Mesothelial cell of epicardium (in vitro differentiated cells): ENCODE results near the gene DGKQ. TPM values are rescaled to one million over a fixed set of nuclear protein-coding genes. Genes with fewer than 3 reads are reported as not detected.

Source experiments
- DNase-seq, 2 experiments: peaks; one replicate each; pipeline ENCODE4 v3.0.0; 2021; ENCODE audit warnings: low spot score in 2 of 2; ENCODE audit not compliant: unreplicated experiment in 2 of 2
- H3K27ac Mint-ChIP-seq: 2 replicates; pipeline ENCODE4 v1.8.0; 2021; ENCODE audit warnings: mixed read lengths
- H3K27me3 Mint-ChIP-seq: 2 replicates; pipeline ENCODE4 v1.8.0; 2021; ENCODE audit warnings: low read depth, mixed read lengths
- H3K36me3 Mint-ChIP-seq: 2 replicates; pipeline ENCODE4 v1.8.0; 2021; ENCODE audit warnings: mixed read lengths
- H3K4me1 Mint-ChIP-seq: 2 replicates; pipeline ENCODE4 v1.8.0; 2021; ENCODE audit warnings: mixed read lengths
- H3K4me3 Mint-ChIP-seq: 2 replicates; pipeline ENCODE4 v1.8.0; 2021; ENCODE audit warnings: mild to moderate bottlenecking, moderate library complexity, mixed read lengths
- H3K9me3 Mint-ChIP-seq: 2 replicates; pipeline ENCODE4 v1.8.0; 2021; ENCODE audit warnings: mixed read lengths
- total RNA-seq: library from RNA; stranded (reverse); gene quantifications from 3 replicates; pipeline ENCODE4 v1.2.1, GENCODE V29; 2021
- TF ChIP-seq, protein P1 (sequence below): fragments of 200-600 bp; sonication (generic); IDR thresholded peaks from one replicate; pipeline ENCODE4 v1.5.0; 2021; ENCODE audit warnings: antibody characterized with exemption; ENCODE audit not compliant: unreplicated experiment

DGKQ gene
- total RNA-seq, 1 donor from 2014 or later, result 15.6 TPM

DNA sequence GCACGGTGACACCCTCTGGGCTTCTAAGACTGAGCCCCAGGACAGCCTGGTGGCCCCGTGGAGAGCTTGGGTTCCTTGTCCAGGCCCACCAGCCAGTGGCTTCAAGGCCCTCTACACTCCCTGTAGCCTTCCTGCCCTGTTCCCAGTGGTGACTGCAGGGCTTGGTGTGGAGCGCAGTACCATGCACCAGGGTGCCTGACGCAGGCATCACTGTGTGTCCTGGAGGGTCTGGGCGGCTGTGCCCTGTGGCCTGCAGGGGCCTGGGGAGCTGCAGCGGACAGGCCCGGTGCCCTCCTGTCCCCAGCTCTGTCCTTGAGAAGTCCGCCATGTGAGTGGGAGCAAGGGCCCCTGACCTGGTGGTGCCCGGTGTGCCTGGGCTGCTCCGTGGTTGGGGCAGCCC is 42.4 kb upstream of the DGKQ start:
- H3K36me3 Mint-ChIP-seq, result no peaks in the 10 kb centered on the region
- H3K4me1 Mint-ChIP-seq, result peaks cover 11% of the 10 kb centered on the region

DNA sequence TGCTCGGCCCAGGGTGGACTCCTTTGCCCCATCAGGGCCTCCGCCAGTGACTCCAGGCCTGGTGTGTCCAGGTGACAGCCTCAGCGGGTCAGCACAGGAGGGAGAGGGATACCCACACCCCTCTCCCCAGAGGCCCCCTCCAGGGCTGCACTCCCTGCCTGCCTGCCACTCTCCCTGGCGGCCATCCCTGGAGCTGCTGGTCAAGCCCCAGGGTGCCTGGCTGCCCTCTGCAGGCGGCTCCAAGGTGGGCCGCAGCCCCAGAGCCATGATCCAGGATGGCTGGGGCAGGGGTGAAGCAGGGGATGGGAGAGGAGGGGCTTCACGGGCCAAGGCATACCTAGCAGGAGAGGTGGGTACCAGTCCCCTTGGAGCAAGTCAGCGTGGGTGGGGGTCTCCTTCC is 41.8 kb upstream of the DGKQ start:
- TF ChIP-seq, protein P1, sequence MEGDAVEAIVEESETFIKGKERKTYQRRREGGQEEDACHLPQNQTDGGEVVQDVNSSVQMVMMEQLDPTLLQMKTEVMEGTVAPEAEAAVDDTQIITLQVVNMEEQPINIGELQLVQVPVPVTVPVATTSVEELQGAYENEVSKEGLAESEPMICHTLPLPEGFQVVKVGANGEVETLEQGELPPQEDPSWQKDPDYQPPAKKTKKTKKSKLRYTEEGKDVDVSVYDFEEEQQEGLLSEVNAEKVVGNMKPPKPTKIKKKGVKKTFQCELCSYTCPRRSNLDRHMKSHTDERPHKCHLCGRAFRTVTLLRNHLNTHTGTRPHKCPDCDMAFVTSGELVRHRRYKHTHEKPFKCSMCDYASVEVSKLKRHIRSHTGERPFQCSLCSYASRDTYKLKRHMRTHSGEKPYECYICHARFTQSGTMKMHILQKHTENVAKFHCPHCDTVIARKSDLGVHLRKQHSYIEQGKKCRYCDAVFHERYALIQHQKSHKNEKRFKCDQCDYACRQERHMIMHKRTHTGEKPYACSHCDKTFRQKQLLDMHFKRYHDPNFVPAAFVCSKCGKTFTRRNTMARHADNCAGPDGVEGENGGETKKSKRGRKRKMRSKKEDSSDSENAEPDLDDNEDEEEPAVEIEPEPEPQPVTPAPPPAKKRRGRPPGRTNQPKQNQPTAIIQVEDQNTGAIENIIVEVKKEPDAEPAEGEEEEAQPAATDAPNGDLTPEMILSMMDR, result no peak
- Mint-ChIP-seq H3K4me1 (peaks cover 16% of the 10 kb centered on the region), H3K27me3 (peaks cover 5% of the 10 kb centered on the region), H3K27ac (no peak overlapping the region), H3K36me3 (no peaks in the 10 kb centered on the region), H3K4me3 (no peak overlapping the region), H3K9me3 (no peaks in the 10 kb centered on the region)
- DNase-seq, result no peak

More for the DNA sequence above, 42.4 kb upstream of the DGKQ start:
- H3K4me3 Mint-ChIP-seq, result no peak overlapping the region
- no peaks in the 10 kb centered on the region for H3K27me3 Mint-ChIP-seq
- DNase-seq, result no peak
- H3K9me3 Mint-ChIP-seq, result no peaks in the 10 kb centered on the region
- no peak overlapping the region for H3K27ac Mint-ChIP-seq
- TF ChIP-seq, protein P1, result no peak

DNA sequence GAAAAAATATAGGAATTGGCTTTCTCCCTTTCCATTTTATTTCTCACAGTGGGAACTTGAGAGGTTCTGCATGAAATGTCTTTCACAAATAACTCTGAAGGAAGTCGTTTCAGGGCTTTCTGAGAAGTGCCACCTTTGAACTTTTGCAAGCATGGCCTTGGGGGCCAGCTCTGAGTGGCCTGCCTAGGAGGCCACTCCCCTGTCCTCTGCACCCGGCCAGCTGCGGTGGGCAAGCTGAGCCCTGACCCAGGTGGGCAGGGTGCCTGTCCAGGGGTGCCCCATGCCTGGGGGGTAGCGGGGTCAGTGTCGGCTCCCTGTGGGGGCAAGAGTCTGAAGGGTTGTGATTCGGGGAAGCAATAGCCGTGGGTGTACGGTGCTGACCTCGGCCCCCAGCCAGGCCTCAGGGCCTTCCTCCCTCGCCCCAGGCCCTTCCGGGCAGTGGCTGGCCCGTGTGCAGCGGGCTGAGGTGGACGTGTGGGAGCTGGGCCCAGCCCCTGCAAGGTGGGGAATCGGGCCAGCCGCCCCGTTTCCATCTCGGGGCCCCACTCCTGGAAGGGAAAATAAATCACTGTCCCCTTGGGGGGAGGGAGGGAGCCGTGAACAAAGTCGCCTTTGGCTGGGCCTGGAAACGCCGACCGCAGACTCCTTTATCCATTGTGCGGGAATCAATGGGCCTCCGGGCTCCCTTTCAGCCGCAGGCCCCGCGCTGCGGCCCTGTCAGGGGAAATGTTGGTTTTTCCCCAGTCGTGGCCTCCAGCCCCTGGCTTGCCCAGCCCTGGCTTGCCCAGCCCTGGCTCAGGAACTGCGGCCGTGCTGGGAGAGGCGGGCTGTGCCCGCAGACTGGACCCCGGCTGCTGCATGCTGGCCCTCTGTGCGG is 41.2 kb upstream of the DGKQ start:
- Mint-ChIP-seq H3K4me3 (peak overlapping the region; percentile 47), H3K36me3 (no peaks in the 10 kb centered on the region), H3K27ac (no peak overlapping the region), H3K27me3 (peaks cover 6% of the 10 kb centered on the region), H3K9me3 (no peaks in the 10 kb centered on the region), H3K4me1 (peaks cover 10% of the 10 kb centered on the region)
- DNase-seq, result no peak
- TF ChIP-seq, protein P1, result no peak

DNA sequence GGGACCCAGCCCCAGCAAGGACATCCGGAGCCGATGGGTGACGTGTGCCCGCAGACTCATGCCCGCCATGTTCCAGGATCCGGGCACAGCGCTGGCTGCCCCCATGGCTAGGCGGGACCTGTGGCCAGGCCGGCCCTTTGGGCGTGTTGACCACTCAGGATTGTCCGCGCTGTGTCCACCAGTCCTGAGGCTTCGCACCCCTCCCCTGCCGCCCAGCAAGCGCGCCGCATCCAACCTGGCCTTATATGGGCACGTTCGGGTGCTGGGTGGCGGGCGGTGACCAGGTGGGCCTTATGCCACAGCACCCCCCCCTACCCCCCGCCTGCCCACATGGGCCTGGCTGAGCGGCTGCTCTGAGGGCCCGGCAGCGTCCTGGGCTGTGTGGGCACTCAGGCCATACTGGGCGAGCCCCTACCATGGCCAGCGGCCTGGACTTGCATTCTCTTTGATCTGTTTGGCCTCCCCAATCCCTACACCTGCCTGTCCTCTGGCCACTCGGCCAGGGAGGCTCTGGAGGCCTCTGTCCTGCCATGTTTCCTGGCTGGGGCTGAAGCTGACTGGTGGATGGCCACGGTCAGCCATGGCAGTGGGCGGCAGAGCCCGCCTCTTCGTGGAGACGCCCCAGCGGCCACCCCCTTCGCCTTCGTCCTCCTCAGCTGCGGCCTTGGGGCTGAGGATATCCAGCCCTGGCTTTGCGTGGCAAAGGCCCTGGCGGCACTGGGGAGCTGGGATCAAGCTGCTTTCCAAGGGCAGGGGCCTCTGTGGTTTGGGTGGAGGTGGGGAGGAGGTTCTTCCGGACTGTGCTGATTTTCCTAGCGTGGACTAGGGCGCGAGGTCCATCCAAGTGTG is 40.1 kb upstream of the DGKQ start:
- H3K4me1 Mint-ChIP-seq, result peaks cover 10% of the 10 kb centered on the region
- H3K27ac Mint-ChIP-seq, result no peak overlapping the region
- TF ChIP-seq, protein P1, result no peak
- no peaks in the 10 kb centered on the region for H3K9me3 Mint-ChIP-seq
- DNase-seq, result no peak
- no peaks in the 10 kb centered on the region for H3K36me3 Mint-ChIP-seq
- peaks cover 14% of the 10 kb centered on the region for H3K27me3 Mint-ChIP-seq
- H3K4me3 Mint-ChIP-seq, result peak overlapping the region; percentile 55

DNA sequence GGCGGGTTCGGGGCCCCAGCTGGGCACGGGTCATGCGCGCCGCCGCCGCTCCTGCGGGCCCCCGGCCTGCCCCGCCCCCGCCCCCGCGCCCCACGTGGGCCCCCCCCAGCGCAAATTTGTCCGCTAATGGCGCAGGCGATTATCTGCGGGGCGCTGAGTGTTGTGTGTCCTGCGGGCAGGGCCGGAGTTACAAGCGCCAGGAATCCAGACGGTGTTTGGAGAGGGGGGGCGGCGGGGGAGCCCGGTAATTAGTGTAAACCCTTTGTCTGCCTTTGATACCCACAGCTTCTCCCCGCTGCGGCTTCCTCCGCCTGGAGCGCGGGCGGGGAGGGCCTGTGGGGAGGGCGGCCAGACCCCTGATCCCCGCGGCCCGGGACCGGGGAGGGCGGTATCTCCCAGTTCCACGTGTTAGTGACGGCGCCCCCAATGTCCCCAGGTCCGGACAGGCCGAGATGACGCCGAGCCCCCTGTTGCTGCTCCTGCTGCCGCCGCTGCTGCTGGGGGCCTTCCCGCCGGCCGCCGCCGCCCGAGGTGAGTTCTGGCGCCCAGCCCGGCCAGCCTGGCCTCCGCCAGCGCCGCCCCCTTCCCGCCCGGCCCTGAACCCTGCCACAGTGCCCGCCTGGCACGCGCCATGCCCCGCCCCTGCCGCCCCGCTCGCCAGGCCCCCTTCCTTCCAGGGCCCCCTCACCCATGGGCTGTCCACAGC is 38.8 kb upstream of the DGKQ start:
- Mint-ChIP-seq H3K27ac (no peak overlapping the region), H3K36me3 (no peaks in the 10 kb centered on the region), H3K4me3 (peak overlapping the region; percentile 58), H3K27me3 (peaks cover 26% of the 10 kb centered on the region), H3K9me3 (no peaks in the 10 kb centered on the region), H3K4me1 (peaks cover 8% of the 10 kb centered on the region)
- TF ChIP-seq, protein P1, result no peak
- no peak for DNase-seq
